DND-41 (cell line): ENCODE data around the gene FFAR4.
A peak's percentile ranks its signal among the peaks of the same experiment; 100 is the strongest.

Experiments
- EZH2 ChIP-seq: IDR thresholded peaks from 3 replicates; pipeline ENCODE4 v1.6.1; 2012; ENCODE audit warnings: borderline replicate concordance, low read depth, mild to moderate bottlenecking, moderate library complexity, low read length, inconsistent platforms; ENCODE audit not compliant: severe bottlenecking
- TF ChIP-seq, protein P1 (sequence below): IDR thresholded peaks from 2 replicates; pipeline ENCODE4 v1.5.1; 2012; ENCODE audit warnings: borderline replicate concordance, low read length, moderate library complexity, mild to moderate bottlenecking; ENCODE audit not compliant: poor library complexity, severe bottlenecking; ENCODE audit errors: extremely low read depth

GRCh38 chr10:93554760-93555432 is 11.6 kb upstream of the FFAR4 start:
- TF ChIP-seq, protein P1, sequence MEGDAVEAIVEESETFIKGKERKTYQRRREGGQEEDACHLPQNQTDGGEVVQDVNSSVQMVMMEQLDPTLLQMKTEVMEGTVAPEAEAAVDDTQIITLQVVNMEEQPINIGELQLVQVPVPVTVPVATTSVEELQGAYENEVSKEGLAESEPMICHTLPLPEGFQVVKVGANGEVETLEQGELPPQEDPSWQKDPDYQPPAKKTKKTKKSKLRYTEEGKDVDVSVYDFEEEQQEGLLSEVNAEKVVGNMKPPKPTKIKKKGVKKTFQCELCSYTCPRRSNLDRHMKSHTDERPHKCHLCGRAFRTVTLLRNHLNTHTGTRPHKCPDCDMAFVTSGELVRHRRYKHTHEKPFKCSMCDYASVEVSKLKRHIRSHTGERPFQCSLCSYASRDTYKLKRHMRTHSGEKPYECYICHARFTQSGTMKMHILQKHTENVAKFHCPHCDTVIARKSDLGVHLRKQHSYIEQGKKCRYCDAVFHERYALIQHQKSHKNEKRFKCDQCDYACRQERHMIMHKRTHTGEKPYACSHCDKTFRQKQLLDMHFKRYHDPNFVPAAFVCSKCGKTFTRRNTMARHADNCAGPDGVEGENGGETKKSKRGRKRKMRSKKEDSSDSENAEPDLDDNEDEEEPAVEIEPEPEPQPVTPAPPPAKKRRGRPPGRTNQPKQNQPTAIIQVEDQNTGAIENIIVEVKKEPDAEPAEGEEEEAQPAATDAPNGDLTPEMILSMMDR = peak; percentile 73
- TF ChIP-seq EZH2 = no peak
